A549 (cell line): ENCODE results near the gene SPIN1.

Experiments used
- CTCF ChIP-seq: fragments of >200 bp; sonication (Bioruptor Twin); formaldehyde crosslinking; IDR thresholded peaks from 3 replicates; pipeline ENCODE4 v1.5.1; 2016
- EP300 ChIP-seq, 2 experiments: fragments of >200 bp; sonication (Bioruptor Twin); formaldehyde crosslinking; IDR thresholded peaks; 2 replicates in 1 of 2; 3 replicates in 1 of 2; pipeline ENCODE4 v1.6.1; 2016 to 2017
- HMGXB4 ChIP-seq: fragments of 250-450 bp; sonication (Bioruptor Pico); IDR thresholded peaks from 2 replicates; pipeline ENCODE4 v1.5.0; 2021; ENCODE audit warnings: mild to moderate bottlenecking, moderate library complexity, borderline replicate concordance
- NR3C1 ChIP-seq: fragments of >200 bp; sonication (Bioruptor Twin); formaldehyde crosslinking; IDR thresholded peaks from 3 replicates; pipeline ENCODE4 v1.6.1; 2017
- POLR2A ChIP-seq: IDR thresholded peaks from 2 replicates; pipeline ENCODE4 v1.6.1; 2012; ENCODE audit warnings: mild to moderate bottlenecking, low read length

DNA sequence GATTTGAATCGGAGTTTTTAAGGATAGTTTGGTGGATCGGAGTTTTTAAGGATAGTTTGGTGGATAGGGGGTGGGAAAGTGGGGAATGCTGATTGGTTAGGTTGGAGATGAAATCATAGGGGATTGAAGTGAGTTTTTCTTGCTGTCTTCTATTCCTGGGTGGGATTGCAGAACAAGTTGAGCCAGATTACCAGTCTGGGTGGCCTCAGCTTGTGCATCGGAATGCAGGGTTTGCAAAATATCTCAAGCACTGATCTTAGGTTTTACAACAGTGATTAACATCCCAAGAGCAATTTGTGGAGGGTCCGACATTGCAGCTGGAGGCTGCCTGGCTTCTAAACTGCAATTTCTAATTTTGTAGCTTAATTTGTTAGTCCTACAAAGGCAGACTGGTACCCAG is 123.7 kb downstream of the SPIN1 start:
- TF ChIP-seq CTCF: no peak
- TF ChIP-seq POLR2A: no peak
- TF ChIP-seq NR3C1: no peak
- no peak for TF ChIP-seq EP300 (IDR thresholded peaks at IDR 0.05)
- no peak for TF ChIP-seq HMGXB4 (CRISPR knock-in tag)
